ENCODE measurements around the gene PBX1.
"Not testable (repeated sequence)": the region's sequence is repeated elsewhere in the genome, so short reads cannot be mapped to it uniquely, and the experiment has no call there.

The PBX1 gene

DNA sequence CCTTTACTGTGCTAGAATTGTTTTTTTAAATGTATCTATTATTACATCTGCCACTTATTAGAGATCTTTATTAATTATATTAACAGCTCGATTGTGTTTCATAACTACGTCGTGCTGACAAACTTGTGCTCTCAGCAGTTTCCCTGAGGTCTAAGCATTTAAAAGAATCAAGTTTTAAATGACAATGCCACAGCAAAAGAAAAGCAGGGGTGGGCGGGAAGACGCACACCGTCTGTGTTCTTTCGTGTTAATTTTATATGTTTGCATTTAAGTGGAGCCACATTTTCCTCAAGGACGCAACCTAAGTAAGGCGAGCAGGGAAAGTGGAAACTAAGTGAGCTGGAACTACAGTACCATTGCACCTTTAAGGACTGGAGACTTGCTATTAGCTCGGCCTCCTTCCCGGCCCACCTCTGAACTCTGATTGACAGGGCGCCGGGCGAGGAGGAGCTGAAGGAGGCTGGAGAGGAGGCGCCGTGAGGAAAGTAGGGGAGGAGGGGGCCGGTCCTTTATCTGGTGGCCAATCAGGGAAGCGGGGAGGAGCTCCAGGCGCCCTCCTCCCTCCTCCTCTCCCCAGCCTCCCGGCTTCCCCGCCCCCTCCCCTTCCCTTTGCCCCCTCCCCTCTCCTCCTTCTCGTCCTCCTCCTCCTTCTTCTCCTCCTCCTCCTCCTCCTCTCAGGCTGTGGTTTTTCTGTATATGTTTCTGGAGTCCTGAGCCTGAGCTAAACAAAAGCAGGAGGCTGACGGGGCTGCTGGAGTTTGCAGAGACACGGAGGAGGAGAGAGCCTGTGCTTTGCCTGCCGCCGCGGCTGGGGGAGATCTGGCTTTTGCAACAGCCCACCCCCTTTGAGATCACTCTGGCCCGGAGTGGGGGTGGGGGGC is at the start of gene PBX1:
Gene PBX1, plus strand, starts transcription at position 724 of the 881 bp plus-strand sequence.
- peak; percentile 74 for DNase-seq (ENCODE audit: low spot score)

- no peak for DNase-seq (ENCODE audit: low spot score)
These were observed 48.5 kb upstream of the PBX1 start for GRCh38 chr1:164510435-164510834.

- no peak for DNase-seq (ENCODE audit: low spot score)
These were observed 47.8 kb upstream of the PBX1 start for GRCh38 chr1:164511001-164511705.

- no peak for DNase-seq (ENCODE audit: low spot score)
These were observed 43.8 kb upstream of the PBX1 start for GRCh38 chr1:164515231-164515630.

DNA sequence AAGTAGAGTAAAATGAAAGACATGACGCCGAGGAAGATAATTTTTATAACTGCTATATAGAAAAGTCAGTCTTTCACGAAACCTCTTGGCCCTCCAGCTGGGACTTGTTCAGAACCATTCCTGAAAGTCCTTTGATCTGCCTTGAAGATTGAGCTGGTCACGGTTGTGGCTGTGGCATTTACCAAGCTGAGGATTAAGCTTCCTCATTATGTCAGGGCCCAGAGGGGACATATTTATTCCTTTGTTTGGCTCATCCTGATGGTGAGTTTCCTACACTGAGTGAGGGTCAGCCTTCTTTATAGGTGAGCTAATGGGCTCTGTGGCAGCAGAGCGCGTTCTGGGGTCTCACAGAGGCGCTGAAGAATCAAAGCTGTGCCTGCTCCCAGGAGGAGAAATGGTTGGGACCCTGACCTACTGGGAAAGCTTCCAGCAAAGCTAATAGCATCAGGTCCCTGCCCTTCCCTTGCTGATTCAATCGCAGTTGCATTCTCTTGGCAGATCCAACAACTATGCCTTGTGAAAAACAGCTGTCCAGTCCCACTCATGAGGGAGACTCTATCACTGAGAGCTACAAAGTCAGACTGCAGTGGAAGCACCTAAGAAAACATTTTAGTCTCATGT is 43.2 kb upstream of the PBX1 start:
- DNase-seq (ENCODE audit: low spot score): no peak

- DNase-seq (ENCODE audit: low spot score): no peak
These were observed 42.4 kb upstream of the PBX1 start for GRCh38 chr1:164516591-164516990.

- DNase-seq (ENCODE audit: low spot score): no peak
These were observed 40.2 kb upstream of the PBX1 start for GRCh38 chr1:164518692-164519332.

- DNase-seq (ENCODE audit: low spot score): no peak
These were observed 39.6 kb upstream of the PBX1 start for GRCh38 chr1:164519426-164519825.

- no peak for DNase-seq (ENCODE audit: low spot score)
These were observed 34.2 kb upstream of the PBX1 start for GRCh38 chr1:164524810-164525209.

DNA sequence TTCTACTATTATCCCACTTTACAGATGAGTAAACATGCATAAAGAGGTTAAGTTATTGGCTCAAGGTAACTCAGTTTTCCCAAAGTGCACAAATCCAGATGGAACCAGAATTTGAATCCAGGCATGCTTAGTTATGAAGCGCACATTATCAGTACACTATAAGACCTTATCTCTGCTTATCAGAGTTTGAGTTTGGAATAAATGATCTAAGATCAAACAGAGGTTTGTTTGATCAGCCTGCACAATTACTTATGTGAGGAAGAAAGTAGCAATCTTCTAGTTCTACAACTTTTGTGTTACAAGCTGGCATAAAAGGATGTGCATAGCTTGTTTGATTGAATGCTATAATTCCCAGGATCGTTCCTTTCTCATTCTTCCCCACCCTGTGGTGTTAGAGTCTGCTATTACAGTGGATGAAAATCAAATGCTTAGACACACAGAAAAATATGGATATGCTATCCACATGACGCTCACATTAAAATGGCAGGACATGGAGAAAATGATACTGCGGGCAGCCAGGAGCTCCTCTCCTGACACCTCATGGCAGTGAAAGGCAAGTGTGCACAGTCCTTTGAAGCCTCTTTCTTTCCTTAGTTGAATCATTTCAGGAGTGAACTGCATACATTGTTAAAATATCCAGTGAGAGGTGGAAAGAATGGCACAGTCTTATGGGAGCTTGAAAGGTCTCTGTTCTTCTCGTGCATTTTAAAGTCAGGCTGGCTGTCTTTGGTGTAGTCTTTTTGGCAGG is 23.9 kb upstream of the PBX1 start:
- DNase-seq (ENCODE audit: low spot score): no peak

DNA sequence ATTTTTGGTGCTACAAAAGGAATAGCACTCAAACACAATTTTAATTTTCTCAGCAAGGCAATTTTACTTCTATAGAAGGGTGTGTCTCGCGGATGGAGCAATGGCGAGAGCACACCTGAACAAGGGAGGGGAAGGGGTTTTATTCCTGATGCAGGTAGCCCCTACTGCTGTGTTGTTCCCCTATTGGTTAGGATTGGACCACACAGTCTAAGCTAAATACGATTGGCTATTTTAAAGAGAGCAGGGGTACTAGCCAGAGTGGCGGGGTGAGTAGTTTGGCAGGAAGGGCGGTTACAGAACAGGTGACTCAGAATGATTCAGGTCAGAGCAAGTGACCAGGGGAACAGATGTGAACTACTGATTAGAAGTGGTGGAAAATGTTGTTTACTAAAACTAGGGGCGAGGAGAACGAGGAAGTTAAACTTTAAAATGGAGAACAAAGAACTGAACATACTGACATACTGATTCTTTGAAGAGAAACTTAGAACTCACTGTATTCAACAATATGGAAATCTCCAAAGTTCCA is 6.5 kb upstream of the PBX1 start:
- DNase-seq (ENCODE audit: low spot score): not testable (repeated sequence)

- no peak for DNase-seq (ENCODE audit: low spot score)
These were observed 1.7 kb upstream of the PBX1 start for GRCh38 chr1:164557270-164557669.

DNA sequence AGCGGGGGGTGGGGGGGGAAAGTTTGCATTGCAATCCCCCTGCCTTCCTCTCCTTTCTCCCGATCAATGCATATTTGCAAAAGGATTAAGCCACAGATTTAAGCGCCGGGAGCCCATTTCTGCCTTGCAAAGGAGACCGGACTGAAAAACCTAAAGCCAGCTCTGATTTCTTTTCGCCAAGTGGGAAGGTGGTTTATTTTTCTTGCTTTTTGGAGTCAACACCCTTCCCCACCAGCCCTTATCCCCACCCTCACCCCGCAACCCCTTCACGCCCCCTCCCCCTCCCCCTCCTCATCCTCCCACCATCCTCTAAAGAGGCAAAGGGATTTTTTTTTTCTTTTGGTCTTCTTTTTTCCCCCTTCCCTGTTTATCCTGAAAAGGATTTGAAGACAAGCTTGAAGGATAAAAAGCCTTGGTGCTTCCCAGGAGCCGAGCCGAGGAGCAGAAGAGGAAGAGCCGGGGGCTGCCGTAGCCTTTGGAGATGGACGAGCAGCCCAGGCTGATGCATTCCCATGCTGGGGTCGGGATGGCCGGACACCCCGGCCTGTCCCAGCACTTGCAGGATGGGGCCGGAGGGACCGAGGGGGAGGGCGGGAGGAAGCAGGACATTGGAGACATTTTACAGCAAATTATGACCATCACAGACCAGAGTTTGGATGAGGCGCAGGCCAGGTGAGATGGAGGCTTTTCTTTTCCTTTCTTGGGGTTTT is 513 bp downstream of the PBX1 start:
- no peak for DNase-seq (ENCODE audit: low spot score)

GRCh38 chr1:164560121-164560541 is 1.1 kb downstream of the PBX1 start:
- DNase-seq (ENCODE audit: low spot score): no peak

- DNase-seq (ENCODE audit: low spot score): no peak
These were observed 1.6 kb downstream of the PBX1 start for GRCh38 chr1:164560556-164560955.

DNA sequence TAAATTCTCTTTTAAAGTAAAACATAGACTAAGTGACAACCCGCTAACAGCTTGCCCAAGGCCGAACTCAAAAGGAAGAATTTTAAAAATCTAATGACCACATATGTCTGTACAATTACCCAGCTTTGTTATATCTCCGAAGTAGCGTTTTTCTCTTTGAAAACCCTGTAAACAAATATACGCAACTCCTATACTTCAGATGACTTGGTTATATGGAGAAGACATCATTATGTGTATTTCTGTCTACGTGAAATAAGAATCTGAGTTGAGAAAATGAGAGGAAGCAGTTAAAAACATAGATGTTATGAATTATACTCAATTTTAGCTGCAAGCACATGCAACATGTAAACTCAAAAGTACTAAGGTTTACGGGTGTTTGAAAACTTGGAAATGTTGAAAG is 2.0 kb downstream of the PBX1 start:
- DNase-seq (ENCODE audit: low spot score): no peak

DNA sequence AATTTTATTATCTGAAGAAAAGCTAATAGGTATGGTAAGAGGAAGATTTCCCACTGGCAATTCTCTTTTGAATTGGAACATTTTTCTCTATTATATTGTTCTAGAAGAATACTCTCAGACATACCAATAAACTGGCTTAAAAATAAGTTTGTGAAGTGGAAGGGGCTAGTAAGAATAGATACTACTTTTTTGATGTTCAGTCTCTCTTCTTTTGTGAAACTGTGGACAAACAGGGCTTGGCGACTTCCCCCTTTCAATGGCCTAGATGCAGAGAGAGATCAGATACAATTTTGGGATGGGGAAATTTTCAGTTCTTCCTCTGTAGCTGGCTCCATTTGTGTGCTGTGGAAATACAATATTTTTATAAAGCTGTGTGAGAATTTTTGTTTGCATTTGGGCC is 2.5 kb downstream of the PBX1 start:
- DNase-seq (ENCODE audit: low spot score): no peak

- DNase-seq (ENCODE audit: low spot score): no peak
These were observed 3.1 kb downstream of the PBX1 start for GRCh38 chr1:164562061-164562460.

- DNase-seq (ENCODE audit: low spot score): no peak
These were observed 3.5 kb downstream of the PBX1 start for GRCh38 chr1:164562511-164562910.

GRCh38 chr1:164562947-164563520 is 4.0 kb downstream of the PBX1 start:
- DNase-seq (ENCODE audit: low spot score): no peak
